Stimulated activated CD8-positive, alpha-beta memory T cell treated with anti-CD3 and anti-CD28 coated beads, Interleukin-12 subunit alpha, Interleukin-12 subunit beta, amount 100 ng/mL, for 1 hour (primary cell): ENCODE measurements around the gene GLTP.

Experiments
- DNase-seq: peaks from one replicate; pipeline ENCODE4 v3.0.0-alpha.2; 2020; ENCODE audit warnings: low read depth

Gene GLTP

GRCh38 chr12:109820816-109821381, 59.4 kb downstream of the GLTP start:
- DNase-seq: no peak

DNA sequence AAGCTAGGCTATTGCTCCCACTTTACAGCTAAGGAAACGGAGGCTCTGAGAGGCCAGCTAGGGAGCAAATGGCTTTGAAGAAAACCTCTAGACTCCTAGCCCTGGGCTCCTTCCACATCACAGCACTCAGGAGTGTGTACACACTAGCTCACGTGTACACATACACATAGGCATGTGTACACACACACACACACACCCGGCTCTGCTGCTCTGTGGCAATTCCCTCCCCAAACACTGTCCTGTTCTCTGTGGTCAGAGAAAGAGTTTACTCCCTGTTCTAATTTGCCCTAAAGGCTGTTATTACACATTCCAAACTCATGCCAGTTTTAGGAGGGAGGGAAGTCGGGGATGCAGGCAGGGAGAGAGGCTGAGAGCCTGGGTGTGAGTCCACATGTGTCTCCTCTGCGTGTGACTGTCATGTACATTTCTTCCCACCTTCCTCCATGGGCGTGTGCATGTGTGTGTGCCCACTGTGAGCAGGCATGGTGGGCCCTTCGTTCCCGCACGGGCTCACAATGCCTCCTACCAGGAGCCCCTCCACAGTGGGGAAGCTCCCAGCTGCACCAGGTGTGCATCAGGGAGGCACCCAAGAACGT, 61.3 kb downstream of the GLTP start:
- no peak for DNase-seq

GRCh38 chr12:109818253-109818652, 62.1 kb downstream of the GLTP start:
- no peak for DNase-seq

DNA sequence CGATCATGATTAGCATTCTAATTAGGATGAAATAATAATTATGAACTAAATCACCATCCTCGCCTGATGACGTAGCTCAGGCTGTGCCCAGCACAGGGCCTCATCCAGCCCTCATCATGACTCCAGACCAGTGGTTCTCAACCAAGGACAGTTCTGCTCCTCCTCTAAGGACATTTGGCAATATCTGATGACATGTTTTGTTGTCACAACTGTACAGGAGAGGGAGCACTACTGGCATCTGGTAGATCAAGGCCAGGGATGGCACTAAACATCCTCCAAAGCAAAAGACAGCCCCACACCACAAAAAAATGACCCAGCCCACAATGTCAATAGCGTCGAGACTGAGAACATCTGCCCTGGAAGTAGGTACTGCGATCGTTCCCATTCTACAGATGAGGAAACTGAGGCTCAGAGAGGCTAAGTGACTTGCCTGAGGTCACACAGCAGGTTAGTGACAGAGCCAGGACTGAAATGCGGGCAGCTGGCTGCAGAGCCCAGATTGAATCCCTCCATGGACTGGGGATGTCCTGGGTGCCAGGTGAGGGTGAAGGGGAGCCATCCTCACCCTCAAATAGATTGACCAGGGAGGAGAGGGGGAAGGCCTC, 62.6 kb downstream of the GLTP start:
- no peak for DNase-seq

DNA sequence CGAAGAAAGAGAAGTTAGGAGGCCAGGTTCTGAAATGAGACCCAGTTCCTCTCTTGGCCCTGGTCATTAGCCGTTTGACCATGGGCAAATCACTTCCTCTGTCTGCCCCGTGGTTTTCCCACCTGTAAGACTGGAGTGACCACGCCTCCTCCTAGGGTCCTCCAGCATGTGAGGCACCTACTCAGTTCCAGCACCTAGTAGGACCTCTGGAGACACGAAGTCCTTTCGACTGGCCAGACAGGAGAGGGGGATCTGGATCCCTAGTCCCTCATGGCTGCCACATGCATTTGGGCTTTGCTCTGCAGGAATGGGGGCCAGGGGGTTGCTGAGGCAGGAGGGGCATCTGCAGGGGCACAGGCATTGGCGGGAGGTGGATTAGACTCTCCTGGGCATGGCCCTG, 63.5 kb downstream of the GLTP start:
- DNase-seq: no peak

- DNase-seq: no peak
These were observed 64.4 kb downstream of the GLTP start for GRCh38 chr12:109815757-109816617.

DNA sequence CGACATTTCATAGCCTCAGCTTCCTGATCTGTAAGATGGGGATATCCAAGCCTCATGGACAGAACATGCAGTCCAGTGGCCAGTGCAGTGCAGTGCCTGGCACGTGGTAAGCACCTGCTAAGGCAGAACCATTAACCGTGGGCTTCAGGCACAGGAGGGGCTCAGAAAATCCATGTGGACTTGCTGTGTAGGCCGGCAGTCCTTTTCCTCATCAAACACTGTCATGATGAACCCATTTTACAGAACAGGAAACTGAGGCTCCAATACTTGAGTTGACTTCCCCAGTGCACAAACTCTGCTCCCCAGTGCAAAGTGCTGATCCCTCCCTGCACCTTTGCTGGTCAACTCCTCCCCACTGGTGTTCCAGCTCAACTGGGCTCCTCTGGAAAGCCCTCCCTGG, 65.1 kb downstream of the GLTP start:
- no peak for DNase-seq

GRCh38 chr12:109814600-109815150, 65.7 kb downstream of the GLTP start:
- no peak for DNase-seq

DNA sequence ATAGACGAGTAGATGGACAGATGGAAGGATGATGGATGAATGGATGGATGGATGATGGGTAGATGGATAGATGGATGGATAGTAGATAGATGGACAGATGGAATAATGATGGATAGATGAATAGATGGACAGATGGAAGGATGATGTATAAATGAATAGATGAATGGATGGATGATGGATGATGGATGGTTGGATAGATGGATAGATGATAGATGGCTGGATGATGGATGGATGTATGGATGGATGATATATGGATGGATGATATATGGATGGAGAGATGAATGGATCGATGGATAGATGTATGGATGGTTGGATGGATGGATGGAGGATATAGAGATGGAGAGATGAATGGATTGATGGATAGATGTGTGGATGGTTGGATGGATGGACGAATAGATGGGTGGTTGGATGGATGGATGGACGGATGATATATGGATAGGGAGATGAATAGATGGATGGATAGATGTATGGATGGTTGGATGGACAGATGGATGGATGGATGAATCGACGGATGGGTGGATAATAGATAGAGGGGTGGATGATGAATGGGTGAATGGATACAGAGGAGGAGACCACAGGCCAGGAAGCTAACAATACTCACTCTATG, 66.4 kb downstream of the GLTP start:
- DNase-seq: no peak

DNA sequence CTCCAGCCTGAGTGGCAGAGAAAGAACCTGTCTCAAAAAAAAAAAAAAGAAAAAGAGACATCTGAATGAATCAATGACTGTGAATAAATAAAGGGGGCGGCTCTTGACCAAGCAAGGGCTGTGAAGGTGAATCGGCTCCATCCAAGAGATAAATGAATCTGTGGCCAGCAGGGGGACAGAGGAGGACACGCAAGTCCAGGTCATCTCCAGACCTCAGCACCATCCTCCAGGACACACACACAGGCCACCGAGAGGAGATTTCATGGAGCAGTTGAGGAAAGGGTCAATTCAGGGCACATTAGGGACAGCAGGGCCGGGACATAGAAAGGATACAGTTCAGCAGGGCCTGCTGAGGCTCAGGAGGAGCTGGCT, 68.7 kb downstream of the GLTP start:
- DNase-seq: no peak

- no peak for DNase-seq
These were observed 69.3 kb downstream of the GLTP start for GRCh38 chr12:109810954-109811623.

- no peak for DNase-seq
These were observed 71.3 kb downstream of the GLTP start for GRCh38 chr12:109808876-109809646.

- no peak for DNase-seq
These were observed 72.2 kb downstream of the GLTP start for GRCh38 chr12:109807954-109808643.

DNA sequence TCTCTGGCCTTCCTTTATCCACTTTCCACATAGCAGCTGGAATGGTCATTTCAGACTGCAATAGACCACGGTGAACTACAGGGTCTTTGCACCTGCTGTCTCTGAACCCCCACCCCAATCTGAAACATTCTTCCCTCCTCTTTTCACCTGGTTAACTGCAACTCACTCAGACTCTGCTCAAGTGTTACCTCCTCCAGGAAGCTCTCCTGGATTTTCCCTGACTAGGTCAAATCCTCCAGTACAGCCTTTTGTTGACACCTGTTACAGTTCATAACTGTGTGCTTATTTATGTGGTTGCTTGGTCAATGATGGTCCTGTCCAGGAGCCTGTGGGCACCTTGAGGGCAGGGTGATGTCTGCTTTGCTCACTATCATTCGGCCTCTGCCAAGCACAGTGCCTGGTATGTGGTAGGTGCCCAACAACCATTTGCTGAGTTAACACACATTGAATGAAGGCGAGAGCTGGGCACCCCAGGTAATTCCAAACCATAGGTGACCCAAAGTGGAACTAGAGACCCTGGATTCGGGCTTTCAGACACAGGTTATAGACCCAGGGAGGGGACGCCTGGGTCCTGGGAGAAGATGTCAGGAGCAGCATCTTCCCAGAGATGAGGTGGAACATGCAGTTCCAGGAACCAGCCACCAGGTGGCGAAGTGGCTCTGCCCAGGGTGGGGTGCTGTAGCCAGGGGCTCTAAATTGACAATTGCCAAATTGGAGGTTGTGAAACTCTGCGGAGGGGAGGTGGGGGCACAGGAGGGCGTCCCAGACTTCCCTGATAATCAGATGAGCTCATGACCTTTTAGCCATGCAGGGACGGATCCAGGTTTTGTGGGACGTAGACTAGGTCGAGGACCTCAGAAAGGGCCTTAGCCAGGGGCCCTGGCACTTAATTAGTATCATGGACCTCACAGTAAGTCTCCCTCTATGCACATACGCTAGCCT, 75.2 kb downstream of the GLTP start:
- DNase-seq: peak; percentile 56

- DNase-seq: no peak
These were observed 76.7 kb downstream of the GLTP start for GRCh38 chr12:109803678-109804077.

- no peak for DNase-seq
These were observed 77.5 kb downstream of the GLTP start for GRCh38 chr12:109802828-109803227.
